ENCODE measurements around the gene FCER2.
A peak's percentile ranks its signal among the peaks of the same experiment; 100 is the strongest.

FCER2 gene

GRCh38 chr19:7676376-7676775 is 25.6 kb downstream of the FCER2 start:
- DNase-seq: no peak

GRCh38 chr19:7674010-7675005 is 27.6 kb downstream of the FCER2 start:
- peak; percentile 37 to 64 for DNase-seq

GRCh38 chr19:7672522-7672921 is 29.4 kb downstream of the FCER2 start:
- DNase-seq: no peak

- no peak for DNase-seq
Measured at GRCh38 chr19:7670790-7671189, 31.1 kb downstream of the FCER2 start.

GRCh38 chr19:7670150-7670783 is 31.7 kb downstream of the FCER2 start:
- no peak for DNase-seq

- no peak for DNase-seq
Measured at GRCh38 chr19:7669641-7670040, 32.3 kb downstream of the FCER2 start.

- no peak for DNase-seq
Measured at GRCh38 chr19:7668842-7669241, 33.1 kb downstream of the FCER2 start, which contains the start of gene RETN. TSS of gene RETN (plus strand) at chr19:7669049. CDS start at chr19:7669327, 278 bp downstream.

GRCh38 chr19:7665076-7665475 is 36.9 kb downstream of the FCER2 start:
- DNase-seq: peak in 1 of 2 experiments; percentile 16

- DNase-seq: no peak
Measured at GRCh38 chr19:7663706-7664105, 38.2 kb downstream of the FCER2 start.

- no peak for DNase-seq
Measured at GRCh38 chr19:7662657-7663056, 39.3 kb downstream of the FCER2 start.

GRCh38 chr19:7661744-7662538 is 40.0 kb downstream of the FCER2 start:
- no peak for DNase-seq

- DNase-seq: no peak
Measured at GRCh38 chr19:7658219-7658686, 43.7 kb downstream of the FCER2 start.

GRCh38 chr19:7657131-7657751 is 44.7 kb downstream of the FCER2 start:
- DNase-seq: no peak

GRCh38 chr19:7655581-7655980 is 46.4 kb downstream of the FCER2 start:
- DNase-seq: no peak

- no peak for DNase-seq
Measured at GRCh38 chr19:7654401-7654800, 47.5 kb downstream of the FCER2 start.

- peak; percentile 56 to 59 for DNase-seq
Measured at GRCh38 chr19:7652061-7652641, 49.8 kb downstream of the FCER2 start.

- DNase-seq: no peak
Measured at GRCh38 chr19:7650148-7650547, 51.8 kb downstream of the FCER2 start.

GRCh38 chr19:7648265-7649014 is 53.5 kb downstream of the FCER2 start:
- no peak for DNase-seq

GRCh38 chr19:7647156-7647555 is 54.8 kb downstream of the FCER2 start:
- DNase-seq: no peak

GRCh38 chr19:7646426-7646700 is 55.6 kb downstream of the FCER2 start:
- no peak for DNase-seq

- DNase-seq: no peak
Measured at GRCh38 chr19:7645656-7646425, 56.1 kb downstream of the FCER2 start.

Measured in NCI-H2081 (cell line).